NT2/D1 (cell line): Measurements from ENCODE around the gene HUS1B.

Experiments used
- YY1 ChIP-seq: IDR thresholded peaks from 2 replicates; pipeline ENCODE4 v1.6.1; 2011; ENCODE audit not compliant: insufficient read length, insufficient read depth
- ZNF274 ChIP-seq: IDR thresholded peaks from 2 replicates; pipeline ENCODE4 v1.6.1; 2011; ENCODE audit warnings: mild to moderate bottlenecking, low read depth, low read length

GRCh38 chr6:680666-681340 lies 23.9 kb upstream of the HUS1B start:
- TF ChIP-seq ZNF274, result no peak
- TF ChIP-seq YY1, result no peak
